Sigmoid colon (tissue), 4 donors: ENCODE measurements around the gene CLSTN2.

Experiments used
- CTCF ChIP-seq, 4 experiments: fragments of 450-650 bp in 3 of 4; fragments of 200-600 bp in 1 of 4; IDR thresholded peaks; one replicate each; pipeline ENCODE4 v1.5.1; 2016 to 2019; ENCODE audit warnings: antibody characterized with exemption in 4 of 4, mild to moderate bottlenecking in 3 of 4, moderate library complexity in 2 of 4
- EP300 ChIP-seq, 4 donors: sonication (generic); formaldehyde crosslinking; IDR thresholded peaks; one replicate each; pipeline ENCODE4 v1.6.1; 2017; ENCODE audit warnings: antibody characterized with exemption in 4 of 4
- POLR2A ChIP-seq, 2 donors: fragments of 450-650 bp; IDR thresholded peaks; one replicate each; pipeline ENCODE4 v1.6.1; 2016; ENCODE audit warnings: antibody characterized with exemption in 2 of 2, mild to moderate bottlenecking in 2 of 2, moderate library complexity in 2 of 2
- POLR2AphosphoS5 ChIP-seq, 4 donors: sonication (generic); formaldehyde crosslinking; IDR thresholded peaks; one replicate each; pipeline ENCODE4 v1.6.1; 2017; ENCODE audit warnings: antibody characterized with exemption in 4 of 4

GRCh38 chr3:140347151-140347550 is 412.2 kb downstream of the CLSTN2 start:
- TF ChIP-seq CTCF (IDR thresholded peaks at IDR 0.05) = no peak
- TF ChIP-seq POLR2AphosphoS5 (IDR thresholded peaks at IDR 0.05) = no peak
- TF ChIP-seq EP300 (IDR thresholded peaks at IDR 0.05) = no peak
- TF ChIP-seq POLR2A (IDR thresholded peaks at IDR 0.05) = no peak
